ENCODE results near the gene MLLT3. TPM values are rescaled to one million over a fixed set of nuclear protein-coding genes. Genes with fewer than 3 reads are reported as not detected.
A peak's percentile ranks its signal among the peaks of the same experiment; 100 is the strongest.

The MLLT3 gene
- total and polyA plus RNA-seq, 2 donors (not counting 3 experiments of a cell fraction or from before 2014, with no cell fraction given), result 6.1 to 10.0 TPM

DNA sequence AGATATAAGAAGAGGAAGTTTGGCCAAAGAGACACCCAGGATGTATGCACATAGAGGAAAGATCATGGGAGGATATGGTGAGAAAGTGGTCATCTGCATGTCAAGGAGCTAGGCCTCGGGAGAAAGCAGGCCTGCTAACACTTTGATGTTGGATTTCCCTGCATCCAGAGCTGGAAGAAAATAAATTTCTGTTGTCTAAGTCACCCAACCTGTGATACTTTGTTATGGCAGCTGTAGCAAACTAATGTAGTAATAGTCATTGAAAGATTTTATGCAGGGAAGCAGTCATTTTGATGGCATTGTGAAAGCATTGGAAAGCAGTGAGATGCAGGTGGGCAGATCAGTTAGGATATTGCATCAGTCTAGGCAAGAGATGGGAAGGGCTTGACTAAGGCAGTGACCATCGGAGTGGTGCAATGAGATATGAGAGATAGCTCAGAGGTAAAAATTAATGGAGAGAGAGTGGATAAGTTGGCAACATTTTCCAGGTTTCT, 37.2 kb upstream of the MLLT3 start:
- dilution Hi-C loops (cut with MboI; ENCODE audit: extremely low pct_ligation_motif_present, low sequenced_read_pairs) (no loop called here), intact Hi-C loops (cut with micrococcal nuclease) (no loop called here)
- H3K9me3 ChIP-seq (replicated peaks; ENCODE audit: control insufficient read depth, insufficient read depth, low read length), result no peaks in the 10 kb centered on the region
- no peaks in the 10 kb centered on the region for H4K20me1 ChIP-seq (replicated peaks; ENCODE audit: control insufficient read depth, extremely low read depth, insufficient read depth, low read length)
- DNase-seq (ENCODE audit: low read depth, low spot score) (no peak), FAIRE-seq (no peak)
- H3K36me3 ChIP-seq (ENCODE audit: control insufficient read depth in 2 of 2, extremely low read depth in 1 of 2, insufficient read depth in 2 of 2, low read length in 2 of 2), result no peaks in the 10 kb centered on the region
- ChIA-PET POLR2A (no interaction called here), CTCF (interaction anchor here (1.4 kb wide), 1 partner anchor 35 kb away, joined by 6 read pairs; no protein-coding TSS in a partner anchor)
- no peaks in the 10 kb centered on the region for H3K4me1 ChIP-seq (ENCODE audit: control insufficient read depth, extremely low read depth, insufficient read depth, low read length)
- TF ChIP-seq JUN (IDR thresholded peaks at IDR 0.05; ENCODE audit: borderline replicate concordance, insufficient read depth, insufficient read length, low read depth), result no peak
- no peak for TF ChIP-seq POLR2A (IDR thresholded peaks at IDR 0.05; ENCODE audit: low read depth, low read length)
- no peak for TF ChIP-seq FOS (IDR thresholded peaks at IDR 0.05; ENCODE audit: borderline replicate concordance, insufficient read depth, low read length)
- no peak for TF ChIP-seq MYC (IDR thresholded peaks at IDR 0.05; ENCODE audit: low read depth, low read length)
- TF ChIP-seq, protein P1, sequence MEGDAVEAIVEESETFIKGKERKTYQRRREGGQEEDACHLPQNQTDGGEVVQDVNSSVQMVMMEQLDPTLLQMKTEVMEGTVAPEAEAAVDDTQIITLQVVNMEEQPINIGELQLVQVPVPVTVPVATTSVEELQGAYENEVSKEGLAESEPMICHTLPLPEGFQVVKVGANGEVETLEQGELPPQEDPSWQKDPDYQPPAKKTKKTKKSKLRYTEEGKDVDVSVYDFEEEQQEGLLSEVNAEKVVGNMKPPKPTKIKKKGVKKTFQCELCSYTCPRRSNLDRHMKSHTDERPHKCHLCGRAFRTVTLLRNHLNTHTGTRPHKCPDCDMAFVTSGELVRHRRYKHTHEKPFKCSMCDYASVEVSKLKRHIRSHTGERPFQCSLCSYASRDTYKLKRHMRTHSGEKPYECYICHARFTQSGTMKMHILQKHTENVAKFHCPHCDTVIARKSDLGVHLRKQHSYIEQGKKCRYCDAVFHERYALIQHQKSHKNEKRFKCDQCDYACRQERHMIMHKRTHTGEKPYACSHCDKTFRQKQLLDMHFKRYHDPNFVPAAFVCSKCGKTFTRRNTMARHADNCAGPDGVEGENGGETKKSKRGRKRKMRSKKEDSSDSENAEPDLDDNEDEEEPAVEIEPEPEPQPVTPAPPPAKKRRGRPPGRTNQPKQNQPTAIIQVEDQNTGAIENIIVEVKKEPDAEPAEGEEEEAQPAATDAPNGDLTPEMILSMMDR (IDR thresholded peaks at IDR 0.05; ENCODE audit: extremely low read depth in 1 of 2, insufficient read depth in 1 of 2, low read depth in 1 of 2, low read length in 2 of 2), result no peak
- no peak for TF ChIP-seq GATA2 (IDR thresholded peaks at IDR 0.05; ENCODE audit: insufficient read depth, insufficient read length, low read depth, low read length)
- TF ChIP-seq POLR2AphosphoS5 (IDR thresholded peaks at IDR 0.05; ENCODE audit: insufficient read depth, low read depth, low read length), result no peak
- TF ChIP-seq EZH2 (IDR thresholded peaks at IDR 0.05; ENCODE audit: borderline replicate concordance, low read depth, low read length, severe bottlenecking), result no peak
- TF ChIP-seq, protein P2, sequence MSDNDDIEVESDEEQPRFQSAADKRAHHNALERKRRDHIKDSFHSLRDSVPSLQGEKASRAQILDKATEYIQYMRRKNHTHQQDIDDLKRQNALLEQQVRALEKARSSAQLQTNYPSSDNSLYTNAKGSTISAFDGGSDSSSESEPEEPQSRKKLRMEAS (IDR thresholded peaks at IDR 0.05; ENCODE audit: insufficient read depth, insufficient read length), result no peak
- peaks cover 0 to 2% of the 10 kb centered on the region in 2 experiments for H3K27me3 ChIP-seq (ENCODE audit: control insufficient read depth in 2 of 2, insufficient read depth in 2 of 2, low read length in 2 of 2)
- H3K4me3 ChIP-seq (replicated peaks in 1 of 3; ENCODE audit: insufficient read depth in 1 of 3, low read depth in 1 of 3, low read length in 3 of 3), result no peak overlapping the region
- H3K9ac ChIP-seq (replicated peaks; ENCODE audit: extremely low read depth, insufficient read depth, low read length), result no peak overlapping the region
- BruUV-seq (replicated peaks), result no TSS peak
- H3K79me2 ChIP-seq (ENCODE audit: control insufficient read depth, insufficient read depth, low read length), result no peaks in the 10 kb centered on the region
- H3K9me1 ChIP-seq (replicated peaks; ENCODE audit: control insufficient read depth, extremely low read depth, insufficient read depth, low read length), result no peaks in the 10 kb centered on the region
- H3K27ac ChIP-seq (ENCODE audit: insufficient read depth, low read depth, low read length), result no peak overlapping the region
- no peak overlapping the region for H2AFZ ChIP-seq (ENCODE audit: low read depth, low read length)
- H3K4me2 ChIP-seq (ENCODE audit: insufficient read depth, low read length), result peak overlapping the region; percentile 35

Measured in endothelial cell of umbilical vein (primary cell).